Stimulated activated CD8-positive, alpha-beta memory T cell treated with anti-CD3 and anti-CD28 coated beads, Interleukin-7, amount 100 ng/mL, for 4 hours (primary cell): ENCODE results near the gene GPD1L.
"Not testable (repeated sequence)": the region's sequence is repeated elsewhere in the genome, so short reads cannot be mapped to it uniquely, and the experiment has no call there.

ENCODE experiments used
- DNase-seq, 2 donors: peaks; one replicate each; pipeline ENCODE4 v3.0.0-alpha.2; 2020; ENCODE audit warnings: low read depth in 2 of 2

The GPD1L gene

GRCh38 chr3:32105291-32106131 lies 909 bp upstream of the GPD1L start:
- DNase-seq, result no peak

- no peak for DNase-seq
Measured at GRCh38 chr3:32106929-32107362, 526 bp downstream of the GPD1L start.

- DNase-seq, result not testable (repeated sequence)
Measured at GRCh38 chr3:32108224-32108623, 1.8 kb downstream of the GPD1L start.

- no peak for DNase-seq
Measured at GRCh38 chr3:32109256-32109655, 2.8 kb downstream of the GPD1L start.

GRCh38 chr3:32110233-32110760 lies 3.9 kb downstream of the GPD1L start:
- DNase-seq, result no peak

- no peak for DNase-seq
Measured at GRCh38 chr3:32111560-32111959, 5.1 kb downstream of the GPD1L start.

- no peak for DNase-seq
Measured at GRCh38 chr3:32113566-32113965, 7.1 kb downstream of the GPD1L start.

- DNase-seq, result no peak
Measured at GRCh38 chr3:32113981-32114545, 7.6 kb downstream of the GPD1L start.

- DNase-seq, result peak; percentile 37 to 44
Measured at GRCh38 chr3:32114546-32115386, 8.3 kb downstream of the GPD1L start.

GRCh38 chr3:32117320-32117719 lies 10.9 kb downstream of the GPD1L start:
- DNase-seq, result no peak

GRCh38 chr3:32118215-32118614 lies 11.8 kb downstream of the GPD1L start:
- no peak for DNase-seq

- no peak for DNase-seq
Measured at GRCh38 chr3:32120471-32120870, 14.1 kb downstream of the GPD1L start.

- no peak for DNase-seq
Measured at GRCh38 chr3:32121137-32121536, 14.7 kb downstream of the GPD1L start.

GRCh38 chr3:32123620-32124019 lies 17.2 kb downstream of the GPD1L start:
- DNase-seq, result no peak

GRCh38 chr3:32125012-32125411 lies 18.6 kb downstream of the GPD1L start:
- DNase-seq, result no peak

- DNase-seq, result no peak
Measured at GRCh38 chr3:32126305-32127015, 20.0 kb downstream of the GPD1L start.

GRCh38 chr3:32127219-32127826 lies 20.9 kb downstream of the GPD1L start:
- no peak for DNase-seq

- no peak for DNase-seq
Measured at GRCh38 chr3:32128936-32129335, 22.5 kb downstream of the GPD1L start.

- no peak for DNase-seq
Measured at GRCh38 chr3:32129832-32130231, 23.4 kb downstream of the GPD1L start.

GRCh38 chr3:32132121-32132520 lies 25.7 kb downstream of the GPD1L start:
- no peak for DNase-seq

GRCh38 chr3:32132706-32133105 lies 26.3 kb downstream of the GPD1L start:
- DNase-seq, result no peak
